ENCODE data around the gene ATP2A3. TPM values are rescaled to one million over a fixed set of nuclear protein-coding genes. Genes with fewer than 3 reads are reported as not detected.

The ATP2A3 gene
- total RNA-seq, 1 donor from 2014 or later, result 1.6 TPM

DNA sequence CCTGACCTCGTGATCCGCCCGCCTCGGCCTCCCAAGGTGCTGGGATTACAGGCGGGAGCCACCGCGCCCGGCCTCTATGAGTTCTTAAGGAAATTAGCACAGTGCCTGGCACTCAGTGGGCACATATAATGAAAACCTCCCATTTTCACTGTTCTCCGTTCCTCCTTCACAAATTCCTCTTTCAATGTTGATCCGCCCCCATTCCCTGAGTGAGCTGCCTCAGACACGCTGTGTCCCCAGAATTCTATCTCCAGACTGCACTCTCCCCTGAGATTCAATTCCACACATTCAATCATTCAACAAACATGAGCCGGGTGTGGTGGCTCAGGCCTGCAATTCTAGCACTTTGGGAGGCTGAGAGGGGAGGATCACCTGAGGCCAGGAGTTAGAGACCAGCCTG, 55.0 kb downstream of the ATP2A3 start:
- H3K4me1 Mint-ChIP-seq, result peaks cover 8% of the 10 kb centered on the region
- no peak overlapping the region for H3K4me3 Mint-ChIP-seq
- H3K36me3 Mint-ChIP-seq (ENCODE audit: low read depth), result no peaks in the 10 kb centered on the region
- H3K27ac Mint-ChIP-seq (ENCODE audit: unreplicated experiment), result no peak overlapping the region
- no peaks in the 10 kb centered on the region for H3K27me3 Mint-ChIP-seq (ENCODE audit: low read depth)
- no peak for DNase-seq (ENCODE audit: low read depth, low spot score)
- TF ChIP-seq, protein P1, sequence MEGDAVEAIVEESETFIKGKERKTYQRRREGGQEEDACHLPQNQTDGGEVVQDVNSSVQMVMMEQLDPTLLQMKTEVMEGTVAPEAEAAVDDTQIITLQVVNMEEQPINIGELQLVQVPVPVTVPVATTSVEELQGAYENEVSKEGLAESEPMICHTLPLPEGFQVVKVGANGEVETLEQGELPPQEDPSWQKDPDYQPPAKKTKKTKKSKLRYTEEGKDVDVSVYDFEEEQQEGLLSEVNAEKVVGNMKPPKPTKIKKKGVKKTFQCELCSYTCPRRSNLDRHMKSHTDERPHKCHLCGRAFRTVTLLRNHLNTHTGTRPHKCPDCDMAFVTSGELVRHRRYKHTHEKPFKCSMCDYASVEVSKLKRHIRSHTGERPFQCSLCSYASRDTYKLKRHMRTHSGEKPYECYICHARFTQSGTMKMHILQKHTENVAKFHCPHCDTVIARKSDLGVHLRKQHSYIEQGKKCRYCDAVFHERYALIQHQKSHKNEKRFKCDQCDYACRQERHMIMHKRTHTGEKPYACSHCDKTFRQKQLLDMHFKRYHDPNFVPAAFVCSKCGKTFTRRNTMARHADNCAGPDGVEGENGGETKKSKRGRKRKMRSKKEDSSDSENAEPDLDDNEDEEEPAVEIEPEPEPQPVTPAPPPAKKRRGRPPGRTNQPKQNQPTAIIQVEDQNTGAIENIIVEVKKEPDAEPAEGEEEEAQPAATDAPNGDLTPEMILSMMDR (conservative IDR thresholded peaks at IDR 0.05), result no peak
- no peaks in the 10 kb centered on the region for H3K9me3 Mint-ChIP-seq

DNA sequence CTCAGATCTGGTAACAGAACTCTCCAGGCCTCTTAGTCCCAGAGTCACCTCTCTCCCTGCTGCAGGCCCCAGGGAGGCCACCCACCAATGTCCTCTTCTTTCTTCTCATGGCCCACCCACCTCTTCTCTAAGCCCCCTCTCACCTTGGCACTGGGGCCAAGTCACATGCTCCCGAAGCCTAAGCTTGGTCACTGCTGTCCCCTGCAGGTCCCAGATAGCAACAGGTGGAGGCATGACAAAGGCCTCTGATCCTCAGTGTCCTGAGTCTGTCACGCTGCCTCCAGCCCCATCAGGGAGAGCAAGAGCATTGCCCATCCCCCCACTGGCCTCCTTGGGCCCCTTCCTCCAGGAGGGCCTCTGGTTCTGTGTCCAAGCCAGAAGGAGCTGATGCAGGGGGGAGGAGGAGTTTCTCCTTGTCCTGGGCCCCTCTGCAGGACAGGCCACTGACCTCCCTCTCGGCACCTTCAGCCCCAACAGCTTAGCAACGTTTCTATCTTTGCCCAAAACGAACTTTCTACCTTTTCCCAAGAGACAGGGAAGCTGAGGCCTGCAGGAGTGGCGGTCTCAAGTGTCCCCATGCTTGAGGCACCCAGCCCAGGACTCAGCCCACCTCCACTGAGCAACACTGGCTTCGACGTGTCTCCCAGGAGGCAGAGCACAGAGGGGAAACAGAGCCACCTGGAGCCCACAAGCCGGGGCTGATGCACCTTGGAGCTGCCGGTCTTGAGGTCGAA, 56.6 kb downstream of the ATP2A3 start:
- H3K9me3 Mint-ChIP-seq, result no peaks in the 10 kb centered on the region
- H3K4me3 Mint-ChIP-seq, result no peak overlapping the region
- no peak for DNase-seq (ENCODE audit: low read depth, low spot score)
- no peak overlapping the region for H3K27ac Mint-ChIP-seq (ENCODE audit: unreplicated experiment)
- peaks cover 8% of the 10 kb centered on the region for H3K4me1 Mint-ChIP-seq
- H3K36me3 Mint-ChIP-seq (ENCODE audit: low read depth), result no peaks in the 10 kb centered on the region
- TF ChIP-seq, protein P1 (conservative IDR thresholded peaks at IDR 0.05), result no peak
- no peaks in the 10 kb centered on the region for H3K27me3 Mint-ChIP-seq (ENCODE audit: low read depth)

DNA sequence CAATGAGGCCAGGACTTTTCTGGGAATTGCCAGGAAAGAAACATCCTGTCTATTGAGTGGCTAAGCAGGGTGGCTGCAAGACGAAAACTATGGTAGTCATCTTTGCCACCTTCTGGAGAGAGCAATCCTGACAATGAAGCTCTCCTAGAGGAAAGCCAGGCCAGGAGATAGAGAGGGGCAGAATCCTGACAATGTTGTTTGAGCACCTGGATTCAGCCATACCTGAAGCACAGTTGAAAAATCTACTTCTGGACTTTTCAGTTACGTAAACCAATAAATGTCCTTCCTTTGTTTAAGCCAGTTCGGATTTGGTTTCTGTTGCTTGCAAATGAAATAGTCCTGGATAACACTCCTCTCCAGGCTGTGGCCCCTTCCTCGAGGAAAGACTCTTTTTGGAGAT, 57.4 kb downstream of the ATP2A3 start:
- Mint-ChIP-seq H3K27ac (ENCODE audit: unreplicated experiment) (no peak overlapping the region), H3K27me3 (ENCODE audit: low read depth) (no peaks in the 10 kb centered on the region), H3K4me3 (no peak overlapping the region)

DNA sequence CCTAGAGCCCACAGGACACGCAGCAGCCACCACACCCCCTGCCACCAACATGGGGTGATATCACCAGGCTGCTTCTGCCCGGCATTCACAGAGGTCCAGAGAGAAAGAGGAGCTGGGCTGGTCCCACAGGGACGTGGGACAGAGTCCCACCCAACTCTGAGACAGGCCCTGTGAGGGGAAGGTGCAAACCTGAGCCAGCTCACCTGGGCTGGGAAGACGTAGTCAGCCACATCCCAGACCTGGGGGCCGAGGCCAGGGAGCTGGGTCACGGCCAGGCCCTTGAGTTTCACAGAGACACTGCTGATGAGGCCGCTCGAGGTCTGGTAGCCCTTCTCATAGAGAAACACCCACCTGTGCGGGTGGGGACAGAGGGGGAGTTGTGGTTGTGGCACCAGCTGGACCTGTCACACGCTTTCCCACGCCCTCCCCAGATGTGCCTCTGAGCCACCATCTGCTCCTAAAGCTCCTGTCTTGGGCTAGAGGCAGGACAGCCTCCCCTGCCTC, 59.2 kb downstream of the ATP2A3 start:
- H3K36me3 Mint-ChIP-seq (ENCODE audit: low read depth), result no peaks in the 10 kb centered on the region
- H3K4me3 Mint-ChIP-seq, result no peak overlapping the region
- peaks cover 3% of the 10 kb centered on the region for H3K4me1 Mint-ChIP-seq
- TF ChIP-seq, protein P1 (conservative IDR thresholded peaks at IDR 0.05), result no peak
- no peaks in the 10 kb centered on the region for H3K9me3 Mint-ChIP-seq
- DNase-seq (ENCODE audit: low read depth, low spot score), result no peak
- no peaks in the 10 kb centered on the region for H3K27me3 Mint-ChIP-seq (ENCODE audit: low read depth)
- H3K27ac Mint-ChIP-seq (ENCODE audit: unreplicated experiment), result no peak overlapping the region

More for the DNA sequence above, 57.4 kb downstream of the ATP2A3 start:
- Mint-ChIP-seq H3K4me1 (peaks cover 8% of the 10 kb centered on the region), H3K36me3 (ENCODE audit: low read depth) (no peaks in the 10 kb centered on the region), H3K9me3 (no peaks in the 10 kb centered on the region)
- TF ChIP-seq, protein P1 (conservative IDR thresholded peaks at IDR 0.05), result no peak
- no peak for DNase-seq (ENCODE audit: low read depth, low spot score)

DNA sequence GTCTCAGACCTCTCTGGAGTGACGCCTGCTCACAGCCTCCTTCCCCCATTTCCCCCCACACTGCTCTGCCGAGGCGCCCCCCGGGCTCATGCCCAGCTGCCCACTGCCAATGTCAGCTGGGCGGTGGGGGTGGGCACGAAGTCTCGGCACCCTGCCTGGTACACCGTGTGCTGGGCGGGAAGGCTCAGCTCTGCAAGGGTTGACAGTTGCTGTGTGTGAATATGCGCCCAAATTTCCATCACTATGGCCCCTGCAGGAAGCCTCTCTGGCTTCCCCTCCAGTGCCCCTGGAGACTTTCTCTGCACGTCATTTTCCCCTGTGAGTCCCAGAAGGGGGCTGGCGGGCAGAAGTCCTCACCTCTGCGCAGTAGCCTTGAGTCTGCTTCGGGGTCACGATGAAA, 59.7 kb downstream of the ATP2A3 start:
- peaks cover 3% of the 10 kb centered on the region for H3K4me1 Mint-ChIP-seq
- H3K36me3 Mint-ChIP-seq (ENCODE audit: low read depth), result no peaks in the 10 kb centered on the region
- DNase-seq (ENCODE audit: low read depth, low spot score), result no peak
- H3K9me3 Mint-ChIP-seq, result no peaks in the 10 kb centered on the region
- no peak overlapping the region for H3K27ac Mint-ChIP-seq (ENCODE audit: unreplicated experiment)
- H3K4me3 Mint-ChIP-seq, result no peak overlapping the region
- H3K27me3 Mint-ChIP-seq (ENCODE audit: low read depth), result no peaks in the 10 kb centered on the region
- TF ChIP-seq, protein P1 (conservative IDR thresholded peaks at IDR 0.05), result no peak

Measured in neural crest cell (in vitro differentiated cells).